Thyroid gland (tissue), 4 donors: Measurements from ENCODE around the gene ANKRD1. TPM values are rescaled to one million over a fixed set of nuclear protein-coding genes. Genes with fewer than 3 reads are reported as not detected.
"Not testable (repeated sequence)": the region's sequence is repeated elsewhere in the genome, so short reads cannot be mapped to it uniquely, and the experiment has no call there.

Experiments
- DNase-seq, 2 donors: peaks; one replicate each; pipeline ENCODE4 v3.0.0-alpha.2; 2019
- H3K27ac ChIP-seq, 3 donors: fragments of 200-600 bp; sonication (generic); 1 replicate in 2 of 3; 2 replicates in 1 of 3; pipeline ENCODE4 v1.5.1; 2016 to 2019; ENCODE audit warnings: mild to moderate bottlenecking in 1 of 3, moderate library complexity in 1 of 3
- H3K27me3 ChIP-seq: fragments of 200-600 bp; sonication (generic); one replicate; pipeline ENCODE4 v1.5.1; 2019
- H3K36me3 ChIP-seq, 2 donors: fragments of 200-600 bp; sonication (generic); one replicate each; pipeline ENCODE4 v1.5.1; 2016 to 2019
- H3K4me1 ChIP-seq, 2 donors: fragments of 200-600 bp; sonication (generic); one replicate each; pipeline ENCODE4 v1.5.1; 2017 to 2019
- H3K4me3 ChIP-seq, 3 donors: fragments of 200-600 bp; sonication (generic); replicated peaks in 1 of 3; 1 replicate in 2 of 3; 2 replicates in 1 of 3; pipeline ENCODE4 v1.5.1; 2016; ENCODE audit warnings: mild to moderate bottlenecking in 1 of 3
- H3K9me3 ChIP-seq: fragments of 200-600 bp; sonication (generic); one replicate; pipeline ENCODE4 v1.5.1; 2017
- POLR2A ChIP-seq, 2 donors: fragments of 450-650 bp; IDR thresholded peaks; one replicate each; pipeline ENCODE4 v1.6.1; 2017; ENCODE audit warnings: antibody characterized with exemption in 2 of 2, mild to moderate bottlenecking in 2 of 2, moderate library complexity in 1 of 2
- WGBS, 2 donors: methylation state at CpG; one replicate each; pipeline ENCODE4 v1.1.5; 2017; 5-methylcytosine and 5-hydroxymethylcytosine counted together
- intact Hi-C: fragments of 100-400 bp; cut with DNase I; formaldehyde crosslinking; loops from one replicate; pipeline ENCODE4 v1.15.1; 2023
- total RNA-seq, 4 donors: library from RNA; depleted of rRNA; stranded (reverse); fragments of >200 nt; gene quantifications; one replicate each; pipeline ENCODE4 v1.2.3, GENCODE V29; 2016
- TF ChIP-seq, protein P1 (sequence below), 6 experiments: fragments of 200-600 bp in 3 of 6; fragments of 450-650 bp in 3 of 6; sonication (generic) in 3 of 6; IDR thresholded peaks; one replicate each; pipeline ENCODE4 v1.5.1; 2016 to 2019; ENCODE audit warnings: antibody characterized with exemption in 6 of 6, mild to moderate bottlenecking in 2 of 6, inconsistent platforms in 1 of 6, moderate library complexity in 1 of 6

Gene ANKRD1
- total RNA-seq, 4 donors from 2014 or later: 0.94 TPM; not detected in 3

- H3K4me3 ChIP-seq: no peak overlapping the region
- WGBS, 2 donors: 80 to 91% methylated on average over 3 of the region's 3 CpGs
- no peak for DNase-seq
- TF ChIP-seq POLR2A (IDR thresholded peaks at IDR 0.05): no peak
- TF ChIP-seq, protein P1, sequence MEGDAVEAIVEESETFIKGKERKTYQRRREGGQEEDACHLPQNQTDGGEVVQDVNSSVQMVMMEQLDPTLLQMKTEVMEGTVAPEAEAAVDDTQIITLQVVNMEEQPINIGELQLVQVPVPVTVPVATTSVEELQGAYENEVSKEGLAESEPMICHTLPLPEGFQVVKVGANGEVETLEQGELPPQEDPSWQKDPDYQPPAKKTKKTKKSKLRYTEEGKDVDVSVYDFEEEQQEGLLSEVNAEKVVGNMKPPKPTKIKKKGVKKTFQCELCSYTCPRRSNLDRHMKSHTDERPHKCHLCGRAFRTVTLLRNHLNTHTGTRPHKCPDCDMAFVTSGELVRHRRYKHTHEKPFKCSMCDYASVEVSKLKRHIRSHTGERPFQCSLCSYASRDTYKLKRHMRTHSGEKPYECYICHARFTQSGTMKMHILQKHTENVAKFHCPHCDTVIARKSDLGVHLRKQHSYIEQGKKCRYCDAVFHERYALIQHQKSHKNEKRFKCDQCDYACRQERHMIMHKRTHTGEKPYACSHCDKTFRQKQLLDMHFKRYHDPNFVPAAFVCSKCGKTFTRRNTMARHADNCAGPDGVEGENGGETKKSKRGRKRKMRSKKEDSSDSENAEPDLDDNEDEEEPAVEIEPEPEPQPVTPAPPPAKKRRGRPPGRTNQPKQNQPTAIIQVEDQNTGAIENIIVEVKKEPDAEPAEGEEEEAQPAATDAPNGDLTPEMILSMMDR (IDR thresholded peaks at IDR 0.05): no peak
- H3K4me1 ChIP-seq: no peaks in the 10 kb centered on the region
- intact Hi-C loops: no loop called here
- H3K27ac ChIP-seq: no peak overlapping the region
- no peaks in the 10 kb centered on the region for H3K9me3 ChIP-seq
- H3K36me3 ChIP-seq: peaks cover 19 to 27% of the 10 kb centered on the region in 2 donors
- H3K27me3 ChIP-seq: no peaks in the 10 kb centered on the region
Measured at GRCh38 chr10:90884431-90884830, 36.5 kb downstream of the ANKRD1 start.

GRCh38 chr10:90880059-90880719, 40.7 kb downstream of the ANKRD1 start:
- H3K27ac ChIP-seq, H3K4me3 ChIP-seq, DNase-seq, H3K27me3 ChIP-seq, intact Hi-C loops, H3K4me1 ChIP-seq, H3K9me3 ChIP-seq: not testable (repeated sequence)
- TF ChIP-seq, protein P1 (IDR thresholded peaks at IDR 0.05): peak in 4 of 6 experiments; percentile 33 to 64 (median 54)
- WGBS, 2 donors: 75 to 77% methylated on average over 8 of the region's 8 CpGs
- H3K36me3 ChIP-seq: peaks cover 6 to 10% of the 10 kb centered on the region in 2 donors

DNA sequence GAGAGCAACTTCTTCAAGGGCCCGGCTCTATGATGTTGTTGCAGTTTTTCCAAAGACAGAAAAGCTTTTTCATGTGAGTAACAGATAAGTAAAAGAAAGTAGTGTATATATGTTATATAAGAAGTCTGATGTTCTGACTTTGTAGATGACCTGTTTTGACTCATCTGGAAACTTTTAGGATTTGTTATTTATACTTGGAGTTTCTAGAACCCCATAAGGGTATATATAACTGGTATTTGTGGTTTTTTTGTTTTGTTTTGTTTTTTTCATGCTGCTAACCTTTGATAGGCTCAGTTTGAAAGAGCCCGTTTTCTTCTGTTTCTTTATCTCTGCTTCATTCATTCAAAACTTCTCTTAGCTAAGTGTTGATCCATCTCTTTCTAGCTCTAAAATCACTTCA, 41.8 kb downstream of the ANKRD1 start:
- WGBS, 2 donors: 87 to 91% methylated on average over 2 of the region's 2 CpGs
- intact Hi-C loops: no loop called here
- DNase-seq: no peak
- peaks cover 6 to 10% of the 10 kb centered on the region in 2 donors for H3K36me3 ChIP-seq
- no peaks in the 10 kb centered on the region for H3K4me1 ChIP-seq
- TF ChIP-seq, protein P1 (IDR thresholded peaks at IDR 0.05): no peak
- TF ChIP-seq POLR2A (IDR thresholded peaks at IDR 0.05): no peak
- H3K27ac ChIP-seq: no peak overlapping the region
- H3K27me3 ChIP-seq: no peaks in the 10 kb centered on the region
- no peak overlapping the region for H3K4me3 ChIP-seq
- no peaks in the 10 kb centered on the region for H3K9me3 ChIP-seq

GRCh38 chr10:90872648-90873020, 48.3 kb downstream of the ANKRD1 start:
- H3K4me3 ChIP-seq: peak overlapping the region in 1 of 3 donors; percentile 69
- H3K27ac ChIP-seq: no peak overlapping the region
- DNase-seq: no peak
- H3K9me3 ChIP-seq: no peaks in the 10 kb centered on the region
- H3K36me3 ChIP-seq: peaks cover 6 to 10% of the 10 kb centered on the region in 2 donors
- no peaks in the 10 kb centered on the region for H3K27me3 ChIP-seq
- peaks cover 7 to 8% of the 10 kb centered on the region in 2 donors for H3K4me1 ChIP-seq
- 29 to 30% methylated on average over 8 of the region's 8 CpGs for WGBS, 2 donors
- TF ChIP-seq, protein P1 (IDR thresholded peaks at IDR 0.05): no peak
- TF ChIP-seq POLR2A (IDR thresholded peaks at IDR 0.05): no peak
- intact Hi-C loops: no loop called here

GRCh38 chr10:90871766-90872647, 48.9 kb downstream of the ANKRD1 start, which contains the start of gene RPP30:
Gene RPP30 (plus strand): TSS chr10:90871974. CDS start chr10:90871987, 13 bp downstream.
- intact Hi-C loops: no loop called here
- peaks cover 3 to 10% of the 10 kb centered on the region in 2 donors for H3K36me3 ChIP-seq
- peaks cover 7 to 8% of the 10 kb centered on the region in 2 donors for H3K4me1 ChIP-seq
- TF ChIP-seq, protein P1 (IDR thresholded peaks at IDR 0.05): no peak
- TF ChIP-seq POLR2A (IDR thresholded peaks at IDR 0.05): peak in 1 of 2 donors; percentile 52
- no peaks in the 10 kb centered on the region for H3K9me3 ChIP-seq
- H3K27ac ChIP-seq: peak within 1 kb of the TSS in 2 of 3 donors; percentile 52
- 1% methylated on average over 28 to 38 of the region's 43 CpGs for WGBS, 2 donors
- peak; percentile 81 to 84 for DNase-seq
- peak within 1 kb of the TSS; percentile 51 to 88 (median 69) for H3K4me3 ChIP-seq
- no peaks in the 10 kb centered on the region for H3K27me3 ChIP-seq
